Esophagus (tissue), 2 donors: ENCODE measurements around the gene IGF1R. TPM values are rescaled to one million over a fixed set of nuclear protein-coding genes. Genes with fewer than 3 reads are reported as not detected.

Experiments used
- H3K27ac ChIP-seq, 2 donors: one replicate each; pipeline ENCODE4 v1.5.1; 2013; ENCODE audit warnings: low read depth in 2 of 2, mild to moderate bottlenecking in 2 of 2, inconsistent platforms in 1 of 2, low read length in 1 of 2, moderate library complexity in 1 of 2
- H3K27me3 ChIP-seq, 2 donors: one replicate each; pipeline ENCODE4 v1.6.1; 2013; ENCODE audit warnings: low read length in 2 of 2, control low read depth in 1 of 2, mild to moderate bottlenecking in 1 of 2; ENCODE audit not compliant: insufficient read depth in 2 of 2, control insufficient read depth in 1 of 2
- H3K36me3 ChIP-seq, 2 donors: one replicate each; pipeline ENCODE4 v1.6.1; 2013; ENCODE audit warnings: low read length in 1 of 2; ENCODE audit not compliant: control insufficient read depth in 2 of 2, insufficient read depth in 2 of 2
- H3K4me1 ChIP-seq, 2 donors: one replicate each; pipeline ENCODE4 v1.6.1; 2013; ENCODE audit warnings: low read length in 1 of 2; ENCODE audit not compliant: control insufficient read depth in 2 of 2, insufficient read depth in 2 of 2
- H3K4me3 ChIP-seq, 2 donors: one replicate each; pipeline ENCODE4 v1.5.1; 2013; ENCODE audit warnings: low read length in 2 of 2, mild to moderate bottlenecking in 2 of 2, low read depth in 1 of 2, moderate library complexity in 1 of 2
- H3K9me3 ChIP-seq, 2 donors: one replicate each; pipeline ENCODE4 v1.6.1; 2013; ENCODE audit warnings: mild to moderate bottlenecking in 2 of 2, low read depth in 1 of 2, low read length in 1 of 2, moderate library complexity in 1 of 2; ENCODE audit not compliant: control insufficient read depth in 2 of 2, insufficient read depth in 1 of 2
- WGBS, 2 donors: extraction: QIAGEN DNeasy Blood & Tissue Kit; methylation state at CpG; one replicate each; pipeline ENCODE4 v1.1.7; 2013; 5-methylcytosine and 5-hydroxymethylcytosine counted together
- polyA plus RNA-seq, 2 donors: library from polyadenylated mRNA; stranded (reverse); fragments of 200-250 nt; gene quantifications; one replicate each; pipeline ENCODE4 v1.2.3, GENCODE V29; 2013
- donor health status: healthy with polysubstance abuse.
- donor health status: Bipolar disorder and iron deficiency.

IGF1R gene
- polyA plus RNA-seq, 2 donors = 4.1 to 4.4 TPM

DNA sequence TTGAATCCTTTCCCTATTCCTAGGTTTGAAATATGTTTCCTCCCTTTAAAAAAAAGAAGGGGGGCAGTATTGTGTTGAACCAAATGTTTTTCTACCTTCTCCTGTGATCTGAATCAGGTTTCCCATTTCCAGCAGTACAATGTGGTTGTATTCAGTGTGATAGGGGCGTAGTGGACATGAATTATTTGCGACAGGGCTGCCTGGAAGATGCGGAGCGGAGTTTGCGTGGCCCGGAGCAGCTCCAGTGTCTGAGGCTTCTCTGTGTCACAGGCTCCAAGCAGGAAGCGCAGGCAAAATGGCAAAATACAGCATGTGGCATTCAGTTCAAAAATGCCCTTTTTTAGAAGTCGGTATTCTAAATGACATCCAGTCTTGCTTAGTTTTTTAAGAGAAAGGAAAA lies 204.8 kb downstream of the IGF1R start:
- Histone ChIP-seq H3K4me3 (peak overlapping the region in 1 of 2 donors; percentile 62), H3K27me3 (no peaks in the 10 kb centered on the region), H3K27ac (peak overlapping the region in 1 of 2 donors; percentile 62), H3K4me1 (peaks cover 6 to 25% of the 10 kb centered on the region in 2 donors), H3K9me3 (no peaks in the 10 kb centered on the region), H3K36me3 (no peaks in the 10 kb centered on the region)
- WGBS, 2 donors = 2 to 7% methylated on average over 8 of the region's 8 CpGs

- H3K4me3 ChIP-seq = no peak overlapping the region
- H3K36me3 ChIP-seq = no peaks in the 10 kb centered on the region
- WGBS, 2 donors = 37% methylated on average over 18 of the region's 18 CpGs
- H3K27me3 ChIP-seq = no peaks in the 10 kb centered on the region
- no peaks in the 10 kb centered on the region for H3K9me3 ChIP-seq
- H3K27ac ChIP-seq = peak overlapping the region; percentile 62 to 76
- H3K4me1 ChIP-seq = peaks cover 6 to 27% of the 10 kb centered on the region in 2 donors
Observed at GRCh38 chr15:98853617-98854420, 205.5 kb downstream of the IGF1R start.

DNA sequence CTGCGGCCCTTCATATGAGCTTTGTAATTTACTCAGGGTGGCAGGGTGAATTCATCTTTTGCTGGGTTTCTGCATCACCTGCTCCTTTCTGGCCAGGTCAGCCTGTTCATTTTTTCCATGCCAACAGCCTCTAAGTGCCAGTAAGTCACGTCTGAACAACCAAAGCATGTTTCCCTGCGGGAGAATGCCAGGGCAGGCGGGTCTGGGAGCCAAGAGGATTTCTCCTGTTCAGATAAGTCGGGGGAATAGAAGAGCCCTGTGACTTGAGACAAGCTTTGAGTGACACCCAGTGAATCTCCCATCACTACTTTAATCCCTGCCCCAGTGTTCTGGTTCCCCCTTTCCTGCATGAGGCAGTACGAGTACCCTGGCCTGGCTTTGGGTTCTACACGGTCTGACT lies 206.2 kb downstream of the IGF1R start:
- WGBS, 2 donors = 36 to 40% methylated on average over 7 of the region's 7 CpGs
- H3K27me3 ChIP-seq = no peaks in the 10 kb centered on the region
- H3K27ac ChIP-seq = peak overlapping the region; percentile 62 to 76
- H3K9me3 ChIP-seq = no peaks in the 10 kb centered on the region
- peaks cover 6 to 27% of the 10 kb centered on the region in 2 donors for H3K4me1 ChIP-seq
- H3K4me3 ChIP-seq = no peak overlapping the region
- no peaks in the 10 kb centered on the region for H3K36me3 ChIP-seq

DNA sequence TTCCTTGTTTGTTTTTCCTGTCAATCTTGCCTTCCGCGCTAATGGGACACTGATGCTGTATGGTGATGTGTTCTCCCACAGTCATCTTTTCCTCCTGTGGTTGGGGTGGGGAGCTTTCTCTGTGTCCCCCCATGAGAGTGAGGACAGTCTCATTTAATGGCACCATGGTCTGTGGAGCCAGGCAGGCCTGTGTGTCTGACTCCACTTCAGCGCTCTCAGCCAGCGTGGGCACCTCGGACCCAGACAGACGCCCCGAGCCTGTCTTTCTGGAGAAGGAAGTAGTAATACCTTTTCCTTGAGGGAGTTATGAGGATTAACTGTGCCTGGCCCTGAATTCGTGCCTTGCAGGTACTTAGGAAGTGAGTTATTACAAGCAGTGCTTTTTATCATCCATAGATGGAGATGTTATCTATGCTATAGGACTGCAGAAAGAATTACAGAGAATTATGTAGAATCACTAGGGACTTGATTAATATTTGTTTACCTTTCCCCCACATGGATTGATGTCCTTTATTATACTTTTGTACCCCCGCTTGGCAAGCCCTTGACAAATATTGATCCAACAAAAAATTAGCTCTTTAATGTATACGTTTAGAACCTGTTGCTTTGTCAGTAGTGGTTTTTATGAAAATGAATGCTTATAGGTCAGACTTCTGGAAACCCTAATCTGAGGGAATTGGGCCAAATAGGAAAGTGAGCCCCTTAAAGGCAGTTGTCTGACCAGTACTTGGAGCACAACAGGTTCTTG lies 206.9 kb downstream of the IGF1R start:
- Histone ChIP-seq H3K36me3 (no peaks in the 10 kb centered on the region), H3K27ac (peak overlapping the region; percentile 62 to 76), H3K4me3 (no peak overlapping the region), H3K4me1 (peaks cover 6 to 27% of the 10 kb centered on the region in 2 donors), H3K27me3 (no peaks in the 10 kb centered on the region), H3K9me3 (no peaks in the 10 kb centered on the region)
- 48 to 52% methylated on average over 10 of the region's 10 CpGs for WGBS, 2 donors

DNA sequence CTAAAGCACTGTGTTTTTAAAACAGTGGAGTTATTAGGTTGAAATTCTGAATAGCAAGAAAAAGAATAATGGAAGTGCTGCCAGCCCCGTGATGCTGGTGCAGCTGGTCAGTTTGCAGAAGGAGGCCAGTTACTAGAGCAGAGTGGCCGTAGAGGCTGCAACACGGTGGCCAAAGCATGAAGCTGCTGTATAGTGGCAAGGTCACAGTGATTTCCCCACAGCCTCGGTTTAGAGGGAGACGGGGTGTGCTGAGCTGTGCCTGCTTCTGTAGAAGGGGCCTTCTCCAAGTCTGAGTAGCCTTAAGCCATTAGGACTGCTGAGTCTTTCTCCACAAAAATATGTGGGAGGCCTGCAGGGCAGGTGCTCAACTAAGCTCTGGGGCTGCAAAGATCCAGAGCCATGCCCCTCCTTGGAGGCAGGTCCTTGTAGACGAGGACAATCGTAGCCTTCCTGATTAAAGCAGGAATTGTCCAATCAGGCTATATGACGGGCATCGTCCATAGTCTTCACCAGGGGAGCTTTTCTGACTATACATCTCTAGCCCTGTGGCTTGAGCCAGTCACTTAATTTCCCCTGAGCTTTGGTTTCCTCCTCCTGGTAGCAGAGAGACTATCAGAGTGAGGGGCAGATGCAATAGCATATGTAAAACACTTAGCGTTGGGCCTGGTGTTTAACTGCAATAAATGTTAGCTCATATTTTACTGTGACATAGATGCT lies 207.6 kb downstream of the IGF1R start:
- H3K4me1 ChIP-seq = peaks cover 6 to 22% of the 10 kb centered on the region in 2 donors
- no peak overlapping the region for H3K4me3 ChIP-seq
- peak overlapping the region; percentile 22 to 30 for H3K27ac ChIP-seq
- H3K36me3 ChIP-seq = no peaks in the 10 kb centered on the region
- H3K27me3 ChIP-seq = no peaks in the 10 kb centered on the region
- no peaks in the 10 kb centered on the region for H3K9me3 ChIP-seq
- 53 to 58% methylated on average over 10 of the region's 10 CpGs for WGBS, 2 donors

- no peaks in the 10 kb centered on the region for H3K36me3 ChIP-seq
- 42 to 46% methylated on average over 1 of the region's 1 CpG for WGBS, 2 donors
- H3K27ac ChIP-seq = no peak overlapping the region
- no peaks in the 10 kb centered on the region for H3K27me3 ChIP-seq
- H3K9me3 ChIP-seq = no peaks in the 10 kb centered on the region
- peaks cover under 1 to 19% of the 10 kb centered on the region in 2 donors for H3K4me1 ChIP-seq
- H3K4me3 ChIP-seq = no peak overlapping the region
Observed at GRCh38 chr15:98856532-98856907, 208.2 kb downstream of the IGF1R start.

DNA sequence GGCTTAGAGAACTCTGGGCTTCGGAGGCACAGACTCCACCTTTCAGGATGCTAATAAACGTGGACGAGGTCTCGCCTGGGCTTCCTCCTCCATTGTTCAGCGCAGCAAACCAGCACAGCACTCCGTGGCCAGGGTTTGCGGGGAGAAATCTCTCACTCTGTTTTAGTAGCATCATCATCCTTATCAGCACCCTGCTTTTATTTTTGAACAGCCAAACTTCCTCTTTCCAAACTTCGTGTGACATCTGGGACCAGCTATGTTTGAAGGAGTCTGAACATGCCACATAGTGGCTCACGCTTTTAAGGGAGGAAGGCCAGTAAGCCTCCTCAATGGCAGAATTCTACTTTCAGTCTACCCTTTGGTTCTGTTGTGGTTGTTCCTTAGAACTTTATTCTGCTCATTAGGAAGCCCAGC lies 210.3 kb downstream of the IGF1R start:
- Histone ChIP-seq H3K4me3 (no peak overlapping the region), H3K4me1 (peaks cover 0 to 19% of the 10 kb centered on the region in 2 donors), H3K27ac (peak overlapping the region in 1 of 2 donors; percentile 17), H3K36me3 (no peaks in the 10 kb centered on the region), H3K27me3 (no peaks in the 10 kb centered on the region), H3K9me3 (no peaks in the 10 kb centered on the region)
- 58 to 59% methylated on average over 9 of the region's 9 CpGs for whole genome bisulfite sequencing, 2 donors

- Histone ChIP-seq H3K4me3 (no peak overlapping the region), H3K36me3 (no peaks in the 10 kb centered on the region), H3K4me1 (peaks cover 0 to 16% of the 10 kb centered on the region in 2 donors), H3K27ac (no peak overlapping the region), H3K27me3 (no peaks in the 10 kb centered on the region), H3K9me3 (no peaks in the 10 kb centered on the region)
- WGBS, 2 donors = 85 to 94% methylated on average over 6 of the region's 6 CpGs
Observed at GRCh38 chr15:98859149-98859548, 210.8 kb downstream of the IGF1R start.

DNA sequence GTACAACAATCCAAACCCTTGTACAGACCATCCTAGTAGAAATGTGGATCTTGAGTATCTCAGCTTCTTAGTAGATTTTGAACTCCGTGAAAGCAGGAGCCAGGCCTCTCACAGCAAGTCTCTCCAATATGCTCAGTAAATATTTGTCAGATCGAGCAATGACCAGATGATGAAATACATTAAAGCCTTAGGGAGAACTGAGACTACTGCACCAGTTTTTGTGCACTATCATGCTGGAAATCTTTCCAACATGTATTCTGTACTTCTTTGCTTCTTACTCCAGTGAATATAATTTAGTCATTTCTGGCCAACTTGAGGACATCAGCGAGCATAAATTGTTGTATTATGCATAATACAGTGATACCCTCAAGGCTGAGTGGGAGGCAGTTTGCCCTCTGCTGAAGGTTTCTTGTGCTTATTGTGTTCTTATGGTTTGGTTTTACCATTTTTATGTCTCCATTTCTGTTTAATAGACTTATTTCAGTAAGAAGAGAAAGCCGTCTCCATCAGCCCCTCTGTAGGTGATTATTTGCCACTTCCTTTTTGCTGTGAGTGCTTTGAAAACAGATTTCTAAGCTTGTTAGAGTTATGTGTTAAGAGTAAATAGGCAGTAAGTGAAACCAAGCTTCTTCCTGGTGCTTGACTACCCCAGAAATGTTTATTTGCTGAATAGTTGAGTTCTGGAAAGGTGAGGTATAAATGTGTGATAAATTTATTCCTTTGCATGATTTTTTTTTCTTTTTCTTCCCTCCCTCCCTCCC lies 212.1 kb downstream of the IGF1R start:
- Histone ChIP-seq H3K27me3 (no peaks in the 10 kb centered on the region), H3K36me3 (no peaks in the 10 kb centered on the region), H3K27ac (no peak overlapping the region), H3K4me3 (no peak overlapping the region), H3K9me3 (no peaks in the 10 kb centered on the region), H3K4me1 (peaks cover 0 to 9% of the 10 kb centered on the region in 2 donors)
- WGBS, 2 donors = 39 to 40% methylated on average over 4 of the region's 4 CpGs
